ENCODE measurements around the gene CCL26. TPM values are rescaled to one million over a fixed set of nuclear protein-coding genes. Genes with fewer than 3 reads are reported as not detected.
"Not testable (repeated sequence)": the region's sequence is repeated elsewhere in the genome, so short reads cannot be mapped to it uniquely, and the experiment has no call there.

CCL26 gene
- total RNA-seq, 3 donors from 2014 or later = not detected

- H3K9me3 Mint-ChIP-seq = no peaks in the 10 kb centered on the region
Measured at GRCh38 chr7:75722373-75722772, 49.6 kb downstream of the CCL26 start.

GRCh38 chr7:75721922-75722321 lies 50.1 kb downstream of the CCL26 start:
- not testable (repeated sequence) for H3K27me3 Mint-ChIP-seq (ENCODE audit: low read depth); H3K9me3 Mint-ChIP-seq; H3K36me3 Mint-ChIP-seq (ENCODE audit: insufficient read depth); ATAC-seq; H3K4me1 Mint-ChIP-seq (ENCODE audit: low read depth); H3K4me3 Mint-ChIP-seq; DNase-seq

More at GRCh38 chr7:75722373-75722772, 49.6 kb downstream of the CCL26 start:
- Mint-ChIP-seq H3K4me1 (ENCODE audit: low read depth) (peaks cover 2% of the 10 kb centered on the region), H3K4me3 (no peak overlapping the region), H3K27me3 (ENCODE audit: low read depth) (no peaks in the 10 kb centered on the region), H3K36me3 (ENCODE audit: insufficient read depth) (no peaks in the 10 kb centered on the region)
- DNase-seq (no peak), ATAC-seq (no peak)

- DNase-seq (no peak), ATAC-seq (no peak)
- Mint-ChIP-seq H3K36me3 (ENCODE audit: insufficient read depth) (no peaks in the 10 kb centered on the region), H3K27me3 (ENCODE audit: low read depth) (no peaks in the 10 kb centered on the region), H3K9me3 (no peaks in the 10 kb centered on the region), H3K4me1 (ENCODE audit: low read depth) (peaks cover 2% of the 10 kb centered on the region), H3K4me3 (no peak overlapping the region)
Measured at GRCh38 chr7:75721426-75721825, 50.6 kb downstream of the CCL26 start.

- Mint-ChIP-seq H3K27me3 (ENCODE audit: low read depth) (no peaks in the 10 kb centered on the region), H3K4me3 (no peak overlapping the region), H3K36me3 (ENCODE audit: insufficient read depth) (no peaks in the 10 kb centered on the region), H3K4me1 (ENCODE audit: low read depth) (no peaks in the 10 kb centered on the region), H3K9me3 (no peaks in the 10 kb centered on the region)
- DNase-seq = no peak
- no peak for ATAC-seq
Measured at GRCh38 chr7:75719626-75720025, 52.4 kb downstream of the CCL26 start.

Other genes starting within 250 kb of the CCL26 start
- gene HIP1, start 33.3 kb downstream of the CCL26 start, total RNA-seq = 1 to 10 TPM in 2 of 3 donors, under 1 TPM in 1; 0.90 to 2.3 (median 1.3) TPM
- not detected for gene CCL24, start 41.6 kb upstream of the CCL26 start, total RNA-seq
- gene RHBDD2, start 106.8 kb upstream of the CCL26 start, total RNA-seq = 10 to 100 TPM; 28.0 to 35.5 (median 33.3) TPM
- gene POR, start 142.9 kb upstream of the CCL26 start, total RNA-seq = 10 to 100 TPM; 40.8 to 63.6 (median 57.7) TPM
- gene TMEM120A, start 222.4 kb upstream of the CCL26 start, total RNA-seq = 10 to 100 TPM; 20.4 to 26.6 (median 20.6) TPM

All from activated T-cell treated with anti-CD3 and anti-CD28 coated beads, Interleukin-2, amount 50 U/mL, for 4 hours (primary cell).